Central memory CD8-positive, alpha-beta T cell (primary cell): ENCODE data around the gene ZMPSTE24.

Experiments
- ATAC-seq: fragments of 150-1000 bp; cut with Tn5 transposase; replicated peaks from 2 replicates; pipeline ENCODE4 v1.10.0; 2022; ENCODE audit warnings: mild to moderate bottlenecking, moderate FRiP score, moderate number of reproducible peaks; ENCODE audit not compliant: poor library complexity, severe bottlenecking; ENCODE audit errors: extremely low read depth
- DNase-seq, 2 donors: peaks; one replicate each; pipeline ENCODE4 v3.0.0; 2021; ENCODE audit warnings: low spot score in 2 of 2
- H3K27ac Mint-ChIP-seq: one replicate; pipeline ENCODE4 v1.8.0; 2022; ENCODE audit warnings: low read depth, mild to moderate bottlenecking, moderate library complexity, mixed read lengths
- H3K27me3 Mint-ChIP-seq: one replicate; pipeline ENCODE4 v1.8.0; 2022; ENCODE audit warnings: mixed read lengths
- H3K36me3 Mint-ChIP-seq: one replicate; pipeline ENCODE4 v1.8.0; 2022; ENCODE audit warnings: mild to moderate bottlenecking, moderate library complexity, mixed read lengths; ENCODE audit not compliant: insufficient read depth
- H3K4me1 Mint-ChIP-seq: one replicate; pipeline ENCODE4 v1.8.0; 2022; ENCODE audit warnings: mixed read lengths
- H3K4me3 Mint-ChIP-seq: one replicate; pipeline ENCODE4 v1.8.0; 2022; ENCODE audit warnings: mild to moderate bottlenecking, moderate library complexity, mixed read lengths
- H3K9me3 Mint-ChIP-seq: one replicate; pipeline ENCODE4 v1.8.0; 2022; ENCODE audit warnings: mixed read lengths

The ZMPSTE24 gene

DNA sequence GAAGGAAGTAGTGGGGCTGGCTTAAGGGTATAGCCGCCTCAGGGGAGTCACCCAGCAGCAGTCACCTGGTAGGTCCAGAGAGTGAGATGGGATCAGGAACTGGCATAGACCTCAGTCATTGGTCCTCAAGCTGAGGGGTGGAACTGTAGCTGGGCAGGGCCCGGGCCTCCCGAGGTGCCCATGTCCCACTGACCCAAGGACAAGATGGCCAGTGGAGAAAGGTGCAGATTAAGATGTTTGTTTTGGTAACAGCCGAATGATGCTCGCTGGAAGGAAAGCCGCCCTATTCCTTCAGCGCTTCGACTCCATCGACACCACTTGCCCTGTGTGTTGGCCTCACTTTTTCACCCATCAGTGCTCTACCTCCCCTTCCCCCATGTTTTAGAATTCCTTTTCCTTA is 42.6 kb downstream of the ZMPSTE24 start:
- Mint-ChIP-seq H3K27ac (no peak overlapping the region), H3K4me1 (no peaks in the 10 kb centered on the region), H3K4me3 (no peak overlapping the region), H3K9me3 (no peaks in the 10 kb centered on the region), H3K36me3 (peaks cover 3% of the 10 kb centered on the region), H3K27me3 (no peaks in the 10 kb centered on the region)
- ATAC-seq (no peak), DNase-seq (no peak)

DNA sequence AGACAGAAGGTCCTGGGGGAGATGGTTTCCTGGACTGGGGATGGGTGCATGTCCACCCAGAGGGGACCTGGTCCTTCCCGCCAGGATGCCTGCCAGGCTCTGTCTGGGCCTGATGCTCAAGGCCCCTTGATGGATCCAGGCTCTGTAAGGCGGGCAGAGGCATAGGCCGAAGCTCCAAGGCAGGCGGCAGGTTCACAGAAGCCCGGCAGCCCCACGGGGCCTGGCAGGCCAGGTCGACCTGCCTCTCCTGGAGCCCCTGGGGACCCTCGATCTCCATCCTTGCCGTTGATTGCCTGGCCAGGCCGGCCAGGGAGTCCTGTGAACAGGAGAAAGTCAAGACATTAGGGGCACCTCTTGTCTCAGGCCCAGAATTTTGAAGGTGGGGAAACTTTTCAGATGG is 43.0 kb downstream of the ZMPSTE24 start:
- H3K9me3 Mint-ChIP-seq: no peaks in the 10 kb centered on the region
- peaks cover 2% of the 10 kb centered on the region for H3K36me3 Mint-ChIP-seq
- no peak overlapping the region for H3K27ac Mint-ChIP-seq
- no peak overlapping the region for H3K4me3 Mint-ChIP-seq
- ATAC-seq (no peak), DNase-seq (no peak)
- no peaks in the 10 kb centered on the region for H3K27me3 Mint-ChIP-seq
- no peaks in the 10 kb centered on the region for H3K4me1 Mint-ChIP-seq

- DNase-seq: no peak
- Mint-ChIP-seq H3K9me3 (no peaks in the 10 kb centered on the region), H3K4me3 (no peak overlapping the region), H3K27me3 (no peaks in the 10 kb centered on the region), H3K36me3 (no peaks in the 10 kb centered on the region), H3K27ac (no peak overlapping the region), H3K4me1 (no peaks in the 10 kb centered on the region)
- no peak for ATAC-seq
These were observed 43.7 kb downstream of the ZMPSTE24 start for GRCh38 chr1:40301541-40302299.

DNA sequence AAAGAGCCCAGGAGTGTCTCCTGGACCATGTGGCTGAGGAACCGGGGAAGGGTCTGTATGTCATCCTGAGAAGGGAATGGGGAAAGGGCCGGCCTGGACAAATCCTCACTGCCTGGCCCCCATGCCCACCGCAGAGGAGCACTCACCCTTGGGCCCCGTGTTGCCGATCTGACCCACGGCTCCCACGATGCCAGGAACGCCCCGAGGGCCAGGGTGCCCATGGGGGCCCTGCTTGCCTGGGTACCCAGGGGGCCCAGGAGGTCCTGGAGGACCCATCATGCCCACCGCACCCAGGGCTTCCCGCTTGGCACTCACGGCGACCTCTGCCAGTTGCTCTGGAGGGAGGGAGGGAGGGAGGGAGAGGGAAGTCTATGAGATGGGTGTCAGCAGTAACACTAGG is 44.4 kb downstream of the ZMPSTE24 start:
- ATAC-seq (no peak), DNase-seq (no peak)
- Mint-ChIP-seq H3K36me3 (no peaks in the 10 kb centered on the region), H3K9me3 (no peaks in the 10 kb centered on the region), H3K4me1 (no peaks in the 10 kb centered on the region), H3K4me3 (no peak overlapping the region), H3K27me3 (no peaks in the 10 kb centered on the region), H3K27ac (no peak overlapping the region)

DNA sequence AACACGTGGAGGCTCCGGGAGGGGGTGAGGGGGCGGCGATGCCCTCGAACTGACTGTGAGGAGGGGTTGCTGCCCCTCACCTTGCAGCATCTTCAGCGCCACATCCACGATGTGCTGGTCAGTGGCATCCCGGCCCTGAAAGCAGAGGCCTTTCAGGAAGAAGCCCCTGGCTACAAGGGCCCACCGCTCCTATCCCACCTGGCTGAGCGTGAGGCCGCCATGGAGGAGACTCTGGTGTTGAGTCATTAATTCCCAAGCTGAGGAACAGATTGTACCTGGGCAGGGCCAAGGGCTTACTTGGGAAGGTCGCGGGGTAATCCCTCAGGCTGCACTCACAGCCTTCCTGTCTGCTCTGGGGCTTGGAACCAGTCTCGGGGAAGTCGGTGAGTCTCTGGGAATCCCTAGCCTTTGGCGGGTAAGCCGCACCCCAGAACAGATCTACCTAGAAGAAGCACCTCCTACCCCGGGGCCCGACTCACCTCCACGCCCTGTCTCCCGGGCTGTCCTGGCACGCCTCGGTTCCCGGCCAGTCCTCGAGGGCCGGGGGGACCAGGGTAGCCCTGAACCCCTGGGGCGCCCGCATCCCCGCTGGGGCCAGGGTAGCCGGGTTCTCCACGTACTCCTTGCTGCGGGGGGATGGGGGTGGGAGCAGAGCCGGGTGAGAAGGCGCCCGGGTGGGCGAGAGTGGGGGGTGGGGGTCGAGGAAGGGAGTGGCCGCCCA is 45.2 kb downstream of the ZMPSTE24 start:
- ATAC-seq: no peak
- no peaks in the 10 kb centered on the region for H3K36me3 Mint-ChIP-seq
- H3K27ac Mint-ChIP-seq: no peak overlapping the region
- DNase-seq: no peak
- no peaks in the 10 kb centered on the region for H3K9me3 Mint-ChIP-seq
- H3K4me3 Mint-ChIP-seq: no peak overlapping the region
- no peaks in the 10 kb centered on the region for H3K4me1 Mint-ChIP-seq
- no peaks in the 10 kb centered on the region for H3K27me3 Mint-ChIP-seq

DNA sequence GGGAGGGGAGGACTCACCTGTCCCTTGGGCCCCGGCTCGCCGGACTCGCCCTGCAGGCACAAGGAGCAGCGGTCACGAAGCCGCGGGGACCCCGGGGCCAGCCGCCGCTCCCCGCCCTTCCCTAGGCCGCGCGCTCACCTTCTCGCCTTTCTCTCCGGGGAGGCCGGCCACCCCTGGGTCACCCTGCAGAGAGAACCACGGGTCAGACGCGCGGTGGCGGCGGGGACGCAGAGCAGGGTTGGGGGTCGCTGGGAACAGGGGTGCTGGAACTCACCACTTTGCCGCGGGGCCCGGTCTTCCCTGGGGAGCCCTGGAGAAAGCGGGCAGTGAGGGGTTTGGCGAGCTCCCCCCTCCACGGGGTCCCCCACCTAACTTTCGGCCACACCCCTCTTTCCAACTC is 45.8 kb downstream of the ZMPSTE24 start:
- H3K4me3 Mint-ChIP-seq: no peak overlapping the region
- H3K4me1 Mint-ChIP-seq: no peaks in the 10 kb centered on the region
- H3K9me3 Mint-ChIP-seq: no peaks in the 10 kb centered on the region
- DNase-seq: no peak
- no peaks in the 10 kb centered on the region for H3K27me3 Mint-ChIP-seq
- no peak overlapping the region for H3K27ac Mint-ChIP-seq
- no peak for ATAC-seq
- H3K36me3 Mint-ChIP-seq: no peaks in the 10 kb centered on the region

DNA sequence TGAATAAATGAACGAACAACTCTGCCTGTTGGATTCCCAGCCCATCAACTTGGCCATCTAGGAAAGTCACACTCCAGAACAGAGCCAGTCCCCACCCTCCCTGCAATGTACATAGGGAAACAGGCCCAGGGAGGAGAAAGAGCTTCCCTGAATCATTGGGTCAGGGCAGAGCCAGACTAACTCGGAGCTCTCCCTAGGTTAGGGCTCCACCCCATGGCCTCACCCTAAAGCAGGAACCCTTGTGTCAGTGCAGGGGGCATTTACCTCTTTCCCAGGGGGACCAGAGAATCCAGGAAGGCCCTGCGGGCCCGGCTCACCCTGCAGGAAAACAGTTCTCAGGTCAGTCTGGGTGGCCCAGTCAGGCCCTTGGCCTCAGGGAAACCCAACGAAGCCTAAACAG is 47.4 kb downstream of the ZMPSTE24 start:
- Mint-ChIP-seq H3K4me3 (no peak overlapping the region), H3K27me3 (no peaks in the 10 kb centered on the region), H3K36me3 (no peaks in the 10 kb centered on the region), H3K9me3 (no peaks in the 10 kb centered on the region), H3K27ac (no peak overlapping the region), H3K4me1 (no peaks in the 10 kb centered on the region)
- DNase-seq (no peak), ATAC-seq (no peak)

GRCh38 chr1:40305871-40306270 is 47.8 kb downstream of the ZMPSTE24 start:
- H3K9me3 Mint-ChIP-seq: no peaks in the 10 kb centered on the region

DNA sequence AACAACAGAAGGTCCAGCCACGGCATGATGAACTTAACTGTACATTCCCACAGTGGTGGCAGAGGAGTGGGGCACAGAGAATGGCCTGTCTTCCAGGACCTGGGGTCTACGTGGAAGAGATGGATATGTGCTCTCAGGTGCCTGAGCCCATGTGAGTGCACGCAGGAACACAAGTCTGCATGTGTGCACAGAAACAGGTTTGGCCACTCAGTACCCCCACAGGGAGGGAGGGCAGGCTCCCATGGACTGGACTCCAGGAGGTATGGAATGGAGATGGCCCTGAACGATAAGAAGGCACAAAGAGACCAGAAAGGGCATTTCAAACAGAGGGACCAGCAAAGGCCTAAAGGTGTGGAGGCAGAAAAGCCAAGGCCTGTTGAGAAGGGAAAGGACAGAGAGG is 48.3 kb downstream of the ZMPSTE24 start:
- Mint-ChIP-seq H3K36me3 (no peaks in the 10 kb centered on the region), H3K4me3 (no peak overlapping the region), H3K4me1 (no peaks in the 10 kb centered on the region), H3K9me3 (no peaks in the 10 kb centered on the region), H3K27ac (no peak overlapping the region), H3K27me3 (no peaks in the 10 kb centered on the region)
- ATAC-seq: no peak
- DNase-seq: no peak

More at GRCh38 chr1:40305871-40306270, 47.8 kb downstream of the ZMPSTE24 start:
- H3K4me3 Mint-ChIP-seq: no peak overlapping the region
- no peak for DNase-seq
- H3K4me1 Mint-ChIP-seq: no peaks in the 10 kb centered on the region
- H3K36me3 Mint-ChIP-seq: no peaks in the 10 kb centered on the region
- no peak for ATAC-seq
- no peak overlapping the region for H3K27ac Mint-ChIP-seq
- H3K27me3 Mint-ChIP-seq: no peaks in the 10 kb centered on the region

DNA sequence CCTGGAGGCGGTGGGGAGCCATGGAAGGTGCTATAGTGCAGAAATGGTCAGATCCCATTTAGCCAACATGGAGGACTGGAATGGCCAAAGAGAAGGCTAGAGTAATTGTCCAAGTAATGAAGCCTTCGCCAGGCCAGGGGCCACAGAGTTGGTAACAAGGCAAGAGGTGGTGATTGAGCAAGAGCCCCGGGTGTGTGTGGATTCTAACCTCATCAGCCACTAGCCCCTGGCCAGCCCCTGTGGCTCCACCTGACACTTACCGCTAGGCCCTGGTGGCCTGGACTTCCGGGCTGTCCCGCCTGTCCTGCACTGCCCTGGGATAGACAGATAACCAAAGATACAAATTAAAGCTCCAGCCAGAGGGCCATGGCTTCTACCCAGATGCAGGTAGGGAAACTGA is 49.1 kb downstream of the ZMPSTE24 start:
- Mint-ChIP-seq H3K27me3 (no peaks in the 10 kb centered on the region), H3K4me1 (no peaks in the 10 kb centered on the region), H3K27ac (no peak overlapping the region), H3K4me3 (no peak overlapping the region), H3K36me3 (no peaks in the 10 kb centered on the region), H3K9me3 (no peaks in the 10 kb centered on the region)
- DNase-seq: no peak
- no peak for ATAC-seq

DNA sequence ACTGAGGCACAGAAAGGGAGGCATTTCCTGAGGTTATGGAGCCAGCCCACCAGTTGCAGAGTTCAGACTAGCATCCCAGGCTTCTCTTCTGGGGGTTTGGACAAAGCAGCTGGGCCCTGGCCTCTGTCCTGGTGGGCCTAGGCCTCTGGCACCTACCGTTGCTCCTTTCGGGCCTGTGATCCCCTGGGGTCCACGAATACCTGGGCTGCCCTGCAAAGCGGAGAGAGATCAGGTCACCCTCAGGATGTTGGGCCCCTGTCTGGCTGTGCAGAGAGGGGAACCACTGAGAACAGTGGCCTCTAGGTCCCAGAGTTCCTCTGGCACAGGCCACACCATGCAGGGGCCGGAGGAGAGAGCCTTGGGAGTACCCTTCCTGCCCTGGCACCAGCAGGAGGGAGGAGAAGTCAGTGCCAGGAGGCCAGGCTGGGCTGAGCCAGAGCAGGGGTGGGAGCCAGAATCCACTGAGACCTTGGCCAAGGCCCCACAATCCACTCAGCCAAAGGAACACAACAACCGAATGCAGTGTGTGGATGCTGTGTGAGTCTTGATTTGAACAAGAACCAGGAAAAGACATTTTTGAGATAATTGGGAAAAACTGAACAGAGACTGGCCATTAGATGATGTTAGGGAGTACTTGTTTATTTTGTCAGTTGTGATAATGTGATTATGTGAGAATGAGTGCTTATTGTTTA is 50.1 kb downstream of the ZMPSTE24 start:
- H3K4me3 Mint-ChIP-seq: no peak overlapping the region
- ATAC-seq (no peak), DNase-seq (no peak)
- H3K4me1 Mint-ChIP-seq: no peaks in the 10 kb centered on the region
- no peaks in the 10 kb centered on the region for H3K36me3 Mint-ChIP-seq
- no peaks in the 10 kb centered on the region for H3K27me3 Mint-ChIP-seq
- no peak overlapping the region for H3K27ac Mint-ChIP-seq
- H3K9me3 Mint-ChIP-seq: no peaks in the 10 kb centered on the region

DNA sequence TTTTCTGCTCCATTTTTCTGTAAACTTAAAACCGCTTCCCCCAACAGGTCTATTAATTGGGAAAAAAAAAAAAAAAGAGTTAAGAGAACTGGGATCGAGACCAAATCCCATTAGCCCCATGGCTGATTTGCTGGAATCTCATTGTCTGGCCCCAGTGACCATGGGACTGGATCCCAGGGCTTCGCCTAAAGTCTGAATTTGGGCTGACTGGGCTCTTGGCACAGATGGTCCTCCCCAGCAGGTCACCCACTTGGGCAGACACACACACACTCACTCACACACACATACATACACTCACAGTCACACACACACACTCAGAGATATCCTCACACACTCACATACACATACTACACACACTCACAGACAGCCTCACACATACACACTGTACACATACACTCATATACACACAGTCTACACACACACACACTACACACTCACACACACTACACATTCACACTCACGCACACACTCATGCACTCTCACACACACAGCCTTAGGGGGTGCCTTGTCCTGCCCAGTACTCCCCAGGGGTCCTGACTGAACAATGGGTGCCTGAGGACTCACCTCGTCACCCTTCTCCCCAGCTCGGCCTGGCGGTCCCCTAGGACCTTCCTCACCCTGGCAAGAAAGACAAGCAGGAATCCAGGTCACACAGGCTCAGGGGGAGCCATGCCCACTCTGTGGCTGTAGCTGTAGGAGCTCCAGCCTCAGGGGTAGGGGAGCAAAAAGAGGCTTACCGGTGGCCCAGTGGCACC is 51.5 kb downstream of the ZMPSTE24 start:
- no peaks in the 10 kb centered on the region for H3K36me3 Mint-ChIP-seq
- no peak overlapping the region for H3K27ac Mint-ChIP-seq
- ATAC-seq (no peak), DNase-seq (no peak)
- no peaks in the 10 kb centered on the region for H3K27me3 Mint-ChIP-seq
- H3K4me3 Mint-ChIP-seq: no peak overlapping the region
- H3K9me3 Mint-ChIP-seq: no peaks in the 10 kb centered on the region
- H3K4me1 Mint-ChIP-seq: peaks cover 2% of the 10 kb centered on the region
